ENCODE data around the gene HDAC5.
"Not testable (repeated sequence)": the region's sequence is repeated elsewhere in the genome, so short reads cannot be mapped to it uniquely, and the experiment has no call there.

Gene HDAC5

DNA sequence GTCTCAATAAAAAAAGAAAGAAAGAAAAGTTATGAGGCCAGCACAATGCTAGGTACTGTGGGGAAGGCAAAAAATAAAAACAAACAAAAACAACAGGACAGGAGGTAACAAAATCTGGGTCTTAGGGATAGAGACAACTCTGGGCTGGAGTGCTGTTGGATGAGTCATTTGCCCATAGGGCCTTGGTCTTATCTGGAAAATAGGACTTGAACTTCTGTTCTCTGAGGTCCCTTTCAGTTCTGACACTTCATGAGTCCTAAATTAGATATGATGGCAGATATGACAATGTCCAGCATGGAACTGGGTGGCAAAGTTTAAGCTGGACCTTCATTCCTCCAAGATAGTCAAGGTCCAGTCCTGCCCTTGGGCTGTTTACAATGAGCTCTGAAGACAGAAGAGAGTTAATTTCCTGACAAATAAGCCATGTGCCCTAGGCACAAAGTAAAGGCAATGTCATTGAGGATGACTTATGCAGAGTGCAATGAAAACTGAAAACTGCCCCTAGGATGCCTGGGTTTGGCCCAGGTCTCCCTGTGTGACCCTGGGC lies 8.9 kb upstream of the HDAC5 start:
- DNase-seq: no peak

- DNase-seq: not testable (repeated sequence)
Measured at GRCh38 chr17:44131372-44131771, 7.9 kb upstream of the HDAC5 start.

- DNase-seq: no peak
Measured at GRCh38 chr17:44130693-44131349, 7.4 kb upstream of the HDAC5 start.

DNA sequence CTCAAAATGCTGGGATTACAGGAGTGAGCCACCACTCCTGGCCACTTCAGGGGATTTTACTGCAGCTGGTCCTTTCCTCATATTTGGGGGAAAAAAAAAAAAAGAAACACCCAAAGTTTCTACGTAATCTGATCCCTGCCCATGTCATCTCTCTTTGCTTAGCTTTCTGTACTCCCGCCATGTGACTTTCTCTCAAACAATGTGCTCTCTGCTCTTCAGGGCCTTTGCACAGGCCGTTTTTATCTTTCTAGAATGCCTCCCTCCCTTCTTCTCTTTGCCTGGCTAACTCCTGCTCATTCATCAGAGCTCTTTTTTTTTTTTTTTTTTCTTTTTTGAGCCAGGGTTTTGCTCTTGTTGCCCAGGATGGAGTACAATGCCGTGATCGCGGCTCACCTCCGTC lies 4.9 kb upstream of the HDAC5 start:
- no peak for DNase-seq

GRCh38 chr17:44124118-44124438 lies 637 bp upstream of the HDAC5 start:
- DNase-seq: no peak

DNA sequence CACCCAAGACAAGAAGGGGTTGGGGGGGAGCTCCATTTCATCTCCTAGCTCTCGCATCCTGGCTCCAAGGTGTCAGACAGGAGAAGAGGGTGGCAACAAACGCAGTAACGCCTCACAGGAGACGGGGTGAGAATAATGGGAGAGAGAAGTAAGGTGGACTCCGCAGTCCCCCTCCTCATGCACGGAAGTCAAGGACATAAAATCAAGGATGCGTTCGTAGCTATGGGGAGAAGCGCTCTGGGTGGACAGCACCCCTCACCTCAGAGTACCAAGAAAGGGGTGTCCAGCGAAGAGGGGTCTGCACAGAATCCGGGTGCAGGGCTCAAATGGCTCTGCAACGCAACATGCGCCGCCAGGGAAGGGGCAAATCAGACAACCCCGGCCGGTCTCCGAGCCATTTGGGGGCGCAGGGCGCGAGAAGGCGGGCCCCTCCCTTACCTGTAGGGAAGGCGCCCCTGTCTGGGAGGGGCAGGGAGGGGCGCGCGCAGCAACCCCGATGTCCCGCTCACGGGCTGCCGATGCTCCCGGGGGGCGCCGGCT lies 555 bp downstream of the HDAC5 start:
- DNase-seq: no peak

DNA sequence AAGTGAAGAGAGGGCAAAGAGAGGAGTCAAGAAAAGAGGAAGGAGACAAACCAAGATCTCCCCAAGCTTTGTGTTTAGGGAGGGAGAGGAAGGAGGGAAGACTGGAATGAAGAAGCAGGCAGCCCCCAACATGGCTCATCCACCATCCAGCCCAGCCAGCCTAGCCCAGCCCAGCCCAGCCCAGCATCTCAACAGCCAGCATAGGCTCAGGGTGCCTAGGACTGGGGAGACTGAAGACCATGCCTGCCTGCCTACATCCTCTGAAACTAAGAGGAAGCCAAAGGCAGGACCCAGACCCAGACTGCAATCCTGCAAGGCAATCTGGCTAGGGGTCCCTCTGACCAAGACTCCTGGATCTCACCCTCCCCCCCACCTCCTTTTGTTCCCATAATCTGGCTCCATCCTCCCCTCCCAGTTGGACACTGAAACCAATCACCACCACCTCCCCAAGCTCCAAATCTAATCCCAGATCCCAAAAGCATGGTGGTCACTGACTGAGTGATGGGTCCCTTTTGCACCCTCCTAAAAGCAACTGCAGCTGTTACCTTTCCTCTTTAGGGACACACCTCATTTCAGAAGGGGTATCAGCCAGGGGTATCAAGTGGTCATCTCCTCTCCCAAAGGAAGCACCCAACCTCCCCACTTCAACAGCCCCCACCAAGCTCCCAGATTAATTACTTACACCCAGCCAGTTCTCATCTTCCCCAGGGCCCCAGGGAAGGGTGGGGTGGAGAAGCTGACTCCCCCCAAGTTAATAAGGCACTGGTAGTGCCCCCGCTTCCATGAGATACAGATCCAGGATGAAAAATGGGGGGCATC lies 1.2 kb downstream of the HDAC5 start:
- DNase-seq: no peak

GRCh38 chr17:44120851-44121605 lies 2.4 kb downstream of the HDAC5 start:
- no peak for DNase-seq

DNA sequence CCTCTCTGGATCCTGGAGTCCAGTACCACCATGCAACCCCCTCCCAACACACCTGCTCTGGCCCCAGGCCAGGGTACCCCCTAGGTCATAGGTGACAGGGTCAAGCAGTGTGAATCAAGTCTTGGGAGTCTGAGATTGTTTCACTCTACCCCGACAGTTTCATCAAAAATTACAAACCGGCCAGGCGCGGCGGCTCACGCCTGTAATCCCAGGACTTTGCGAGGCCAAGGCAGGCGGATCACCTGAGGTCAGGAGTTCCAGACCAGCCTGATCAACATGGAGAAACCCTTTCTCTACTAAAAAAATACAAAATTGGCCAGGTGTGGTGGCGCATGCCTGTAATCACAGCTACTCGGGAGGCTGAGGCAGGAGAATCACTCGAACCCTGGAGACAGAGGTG lies 3.2 kb downstream of the HDAC5 start:
- DNase-seq: not testable (repeated sequence)

GRCh38 chr17:44119798-44120197 lies 3.6 kb downstream of the HDAC5 start:
- DNase-seq: no peak

- DNase-seq: no peak
Measured at GRCh38 chr17:44119062-44119461, 4.4 kb downstream of the HDAC5 start.

DNA sequence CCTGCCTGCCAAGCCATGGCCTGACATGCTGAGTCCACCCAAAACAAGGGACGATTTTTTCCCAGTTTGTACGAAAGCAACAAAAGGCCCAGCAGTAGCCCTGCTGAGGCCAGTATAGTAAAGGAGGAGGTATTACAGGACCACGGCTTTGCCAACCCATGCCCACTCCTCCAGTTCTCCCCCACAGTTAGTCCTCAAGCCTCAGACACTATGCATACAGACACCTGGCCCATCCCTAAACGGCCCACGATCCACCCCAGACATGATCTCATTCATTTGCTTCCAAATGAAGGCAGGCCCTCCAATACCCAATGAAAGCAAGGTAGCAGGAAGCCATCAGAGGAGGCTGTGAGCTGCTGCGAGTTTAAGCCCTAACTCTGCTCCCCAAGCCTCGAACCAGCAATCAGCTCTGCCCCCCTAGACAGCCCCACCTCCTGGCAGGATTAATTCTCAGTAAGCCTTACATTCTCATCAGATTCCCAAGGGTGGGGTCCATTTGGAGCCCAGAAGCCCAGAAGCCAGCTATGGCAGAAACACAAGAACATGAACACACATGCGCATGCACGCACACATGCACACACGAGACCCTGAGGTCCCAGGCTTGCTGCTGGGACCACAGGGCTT lies 4.9 kb downstream of the HDAC5 start:
- DNase-seq: no peak

GRCh38 chr17:44117351-44117750 lies 6.1 kb downstream of the HDAC5 start:
- no peak for DNase-seq

DNA sequence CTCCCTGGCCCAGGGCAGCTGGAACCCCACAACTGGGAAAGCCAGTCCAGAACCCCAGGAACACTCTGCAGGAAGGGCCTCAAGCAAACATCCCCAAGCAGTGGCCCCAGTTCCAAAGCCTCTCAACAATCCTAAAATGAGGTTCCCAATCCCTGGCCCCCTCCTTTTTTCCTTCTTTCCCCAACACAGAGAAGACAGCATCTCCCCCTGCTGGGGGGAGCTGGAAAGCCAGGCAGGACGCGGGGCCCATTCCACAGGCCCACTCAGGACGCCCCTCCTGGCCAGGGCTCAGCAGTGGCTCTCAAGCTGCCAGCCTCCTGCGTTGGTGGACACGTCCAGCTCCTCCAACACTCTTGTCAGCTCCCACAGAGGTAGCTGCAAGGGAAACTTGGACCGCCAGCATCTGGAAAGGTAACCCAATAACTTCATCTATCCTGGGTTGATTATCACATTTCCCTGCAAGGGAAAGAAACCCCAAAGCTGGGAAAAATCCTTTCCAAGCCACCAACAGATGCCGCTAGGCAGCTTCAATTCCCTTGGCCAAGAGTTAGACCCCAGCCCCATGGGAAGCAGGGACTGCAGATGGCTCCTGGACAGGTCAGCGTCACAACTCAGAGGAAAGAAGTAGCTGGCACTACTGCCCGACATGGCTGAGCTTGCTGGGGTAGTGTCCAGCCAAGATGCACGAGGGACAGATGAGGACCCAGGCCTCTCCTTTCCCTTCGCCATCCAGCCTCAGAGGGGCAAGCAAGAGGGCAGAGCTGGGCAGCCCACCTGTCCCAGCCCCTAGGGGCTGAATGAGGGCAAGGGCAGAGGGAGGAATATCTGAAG lies 7.6 kb downstream of the HDAC5 start:
- DNase-seq: no peak

- DNase-seq: no peak
Measured at GRCh38 chr17:44113868-44114840, 9.3 kb downstream of the HDAC5 start.

DNA sequence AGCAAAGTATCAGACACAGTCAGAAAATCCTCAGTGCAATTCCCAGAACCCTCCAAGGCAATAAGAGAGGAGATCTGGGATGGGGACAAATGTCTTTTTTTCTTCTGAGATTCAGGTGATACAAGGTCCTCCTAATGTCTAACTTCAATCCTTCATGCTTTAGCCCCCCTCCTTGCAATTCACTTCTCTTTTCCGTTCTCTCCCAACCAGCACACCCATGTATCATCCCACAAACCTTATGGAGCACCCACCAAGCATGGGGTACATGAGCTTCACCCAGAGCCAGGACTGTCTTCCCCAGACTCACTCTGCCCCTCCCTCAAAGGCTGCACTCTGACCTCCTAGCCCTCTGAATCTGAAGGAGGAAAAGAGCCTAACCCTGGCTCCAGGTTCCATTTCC lies 10.1 kb downstream of the HDAC5 start:
- no peak for DNase-seq

- DNase-seq: no peak
Measured at GRCh38 chr17:44112284-44113280, 10.9 kb downstream of the HDAC5 start.

DNA sequence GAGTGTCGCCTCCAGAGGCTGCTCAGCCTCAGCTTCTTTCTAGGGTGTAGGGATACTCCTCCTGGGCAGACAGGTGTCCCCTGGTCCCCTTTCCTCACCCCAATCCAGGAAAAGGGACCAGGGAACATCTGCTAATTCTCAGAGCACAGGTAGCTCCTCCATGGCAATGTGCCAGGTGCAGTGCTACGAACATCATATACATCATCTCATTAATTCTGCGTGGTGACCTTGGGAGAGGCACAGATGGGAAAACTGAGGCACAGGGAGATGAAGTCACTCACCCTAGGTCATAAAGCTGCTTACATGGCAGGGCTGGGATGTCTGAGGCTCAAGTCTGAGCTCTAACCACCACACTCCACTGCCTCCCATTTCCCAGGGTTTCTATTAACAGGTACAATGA lies 11.7 kb downstream of the HDAC5 start:
- DNase-seq: no peak

Data from right forelimb (tissue), 1 donor.